ENCODE measurements around the gene RRN3. TPM values are rescaled to one million over a fixed set of nuclear protein-coding genes. Genes with fewer than 3 reads are reported as not detected.
"Not testable (repeated sequence)": the region's sequence is repeated elsewhere in the genome, so short reads cannot be mapped to it uniquely, and the experiment has no call there.

The RRN3 gene
- total RNA-seq, 2 donors from 2014 or later, result 32.9 to 37.2 TPM

DNA sequence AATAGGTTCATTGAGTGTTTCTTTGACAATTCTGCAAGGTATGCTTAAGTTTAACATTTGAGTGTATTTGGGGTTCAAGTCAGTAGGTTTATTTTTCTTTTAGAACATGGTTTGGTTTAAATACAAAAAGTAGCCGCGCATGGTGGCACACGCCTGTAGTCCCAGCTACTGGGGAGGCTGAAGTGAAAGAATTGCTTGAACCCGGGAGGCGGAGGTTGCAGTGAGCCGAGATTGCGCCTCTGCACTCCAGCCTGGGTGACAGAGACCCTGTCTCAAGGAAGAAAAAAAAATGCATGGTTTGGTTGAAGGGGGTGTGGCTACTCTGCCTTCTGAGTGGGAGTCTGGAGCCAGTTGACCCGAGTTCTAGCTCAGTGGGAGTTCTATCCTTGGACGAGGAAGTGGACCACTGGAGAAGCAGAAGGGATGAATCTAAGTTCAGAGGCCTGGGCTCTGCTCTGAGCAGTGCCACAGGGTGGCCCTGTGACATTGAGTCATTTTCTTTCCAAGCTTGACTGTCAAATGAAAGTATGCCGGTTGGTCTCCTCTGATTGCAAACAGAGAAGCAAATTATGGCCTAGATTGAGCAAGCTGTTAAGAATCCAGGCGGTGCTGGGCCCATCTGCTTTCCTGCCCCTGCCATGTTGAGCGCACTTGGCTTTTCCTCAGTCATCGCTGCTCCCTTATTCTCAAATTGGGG lies 70.5 kb downstream of the RRN3 start:
- H3K27me3 Mint-ChIP-seq; H3K27ac Mint-ChIP-seq; ATAC-seq; H3K9me3 ChIP-seq (ENCODE audit: control insufficient read depth, low read length, poor library complexity, severe bottlenecking); H3K4me3 Mint-ChIP-seq; DNase-seq: not testable (repeated sequence)
- H3K36me3 Mint-ChIP-seq (ENCODE audit: low read depth), result peaks cover 12% of the 10 kb centered on the region
- H3K4me1 Mint-ChIP-seq, result peaks cover 20% of the 10 kb centered on the region

DNA sequence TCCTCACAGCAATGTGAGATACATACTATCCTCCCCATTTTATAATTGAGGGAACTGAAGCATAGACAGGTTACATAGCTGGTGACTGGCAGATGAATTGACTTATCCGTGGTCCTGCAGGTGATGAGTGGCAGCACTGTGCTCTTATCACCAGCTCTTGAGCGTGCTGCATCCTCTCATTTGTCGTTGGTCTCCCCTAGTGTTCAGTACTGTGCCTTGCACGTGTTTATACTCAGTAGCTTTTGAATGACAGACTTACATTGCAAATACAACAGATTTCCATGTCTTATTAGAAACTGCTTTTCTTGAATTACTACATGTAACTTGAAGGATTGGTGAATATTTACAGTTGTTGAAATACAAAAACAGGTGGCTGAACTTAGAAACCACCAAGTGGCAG lies 71.9 kb downstream of the RRN3 start:
- H3K36me3 Mint-ChIP-seq (ENCODE audit: low read depth); H3K4me3 Mint-ChIP-seq; H3K27me3 Mint-ChIP-seq; H3K9me3 ChIP-seq (ENCODE audit: control insufficient read depth, low read length, poor library complexity, severe bottlenecking): not testable (repeated sequence)
- DNase-seq (peak; percentile 23 to 62 (median 57)), ATAC-seq (peak; percentile 100)
- H3K4me1 Mint-ChIP-seq, result peaks cover 16% of the 10 kb centered on the region
- peak overlapping the region; percentile 84 for H3K27ac Mint-ChIP-seq

DNA sequence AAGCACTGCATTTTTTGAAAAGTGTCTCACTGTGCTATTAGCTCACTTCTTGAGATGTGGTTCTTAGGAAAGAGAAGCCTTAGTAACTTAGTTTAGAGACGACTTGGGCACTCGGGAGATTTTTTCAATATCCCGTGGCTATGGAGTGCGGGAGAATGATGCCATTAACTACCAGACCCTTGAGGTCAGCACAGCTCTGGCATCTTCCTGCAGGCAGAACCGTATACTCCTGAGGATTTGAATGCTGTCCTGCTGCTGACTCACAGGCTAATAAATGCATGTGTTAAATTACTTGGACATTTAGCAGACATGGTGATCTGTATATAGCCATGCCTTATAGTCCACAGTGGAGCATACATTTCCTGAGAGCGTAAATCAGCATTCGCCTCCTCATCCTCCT lies 72.6 kb downstream of the RRN3 start:
- H3K36me3 Mint-ChIP-seq (ENCODE audit: low read depth); H3K4me3 Mint-ChIP-seq; H3K27me3 Mint-ChIP-seq; ATAC-seq; DNase-seq; H3K9me3 ChIP-seq (ENCODE audit: control insufficient read depth, low read length, poor library complexity, severe bottlenecking): not testable (repeated sequence)
- Mint-ChIP-seq H3K27ac (peak overlapping the region; percentile 84), H3K4me1 (peaks cover 16% of the 10 kb centered on the region)

DNA sequence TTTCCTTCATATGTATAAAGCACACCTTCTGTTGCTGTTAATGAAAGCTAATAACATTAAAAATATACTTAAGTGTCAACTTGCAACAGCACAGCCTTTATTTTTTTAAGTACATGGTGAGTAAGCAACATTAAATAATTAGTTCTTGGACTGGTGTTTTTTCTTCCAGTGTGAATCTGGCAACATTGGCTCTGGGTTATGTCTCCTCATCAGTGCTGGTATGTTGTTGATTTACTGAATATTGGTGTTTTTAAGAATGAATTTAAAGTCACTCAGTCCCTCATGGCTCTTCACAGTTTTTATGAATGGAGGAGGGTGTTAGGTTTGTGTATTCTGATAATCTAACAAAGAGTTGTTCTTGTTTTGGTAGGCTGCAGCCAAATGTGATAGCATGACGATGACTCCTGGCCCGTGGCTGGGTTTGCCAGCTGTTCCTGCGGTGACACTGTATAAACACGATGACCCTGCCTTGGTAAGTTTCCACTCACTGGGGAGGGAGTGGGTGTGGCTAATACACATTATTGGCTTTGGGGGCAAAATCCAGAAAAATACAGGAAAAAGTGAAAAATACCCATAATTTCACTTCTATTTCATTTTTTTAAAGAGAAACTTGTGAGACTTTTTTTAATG lies 77.0 kb downstream of the RRN3 start:
- H3K36me3 Mint-ChIP-seq (ENCODE audit: low read depth); H3K9me3 ChIP-seq (ENCODE audit: control insufficient read depth, low read length, poor library complexity, severe bottlenecking); H3K4me3 Mint-ChIP-seq; ATAC-seq; DNase-seq; H3K27me3 Mint-ChIP-seq: not testable (repeated sequence)
- Mint-ChIP-seq H3K4me1 (peaks cover 20% of the 10 kb centered on the region), H3K27ac (peak overlapping the region; percentile 87)

DNA sequence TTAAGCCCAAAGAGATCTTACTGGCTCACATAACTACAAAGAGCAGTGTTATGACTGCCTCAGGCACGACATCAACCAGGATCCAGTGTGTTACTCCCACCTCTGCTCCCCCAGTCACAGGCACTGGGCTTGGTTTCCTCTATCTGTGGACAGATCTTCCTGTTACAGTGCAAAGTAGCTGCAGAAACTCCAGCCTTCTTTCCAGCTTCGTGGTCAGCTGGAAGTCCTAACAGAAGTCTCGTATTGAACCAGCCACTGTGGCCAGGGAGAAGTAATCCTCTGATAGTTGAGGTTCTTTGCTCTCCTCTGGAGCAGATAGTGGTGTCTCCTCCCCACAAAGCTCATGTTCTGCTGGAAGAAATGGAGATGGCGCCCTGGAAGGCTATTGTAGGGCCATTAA lies 77.7 kb downstream of the RRN3 start:
- H3K27ac Mint-ChIP-seq, result peak overlapping the region; percentile 87
- not testable (repeated sequence) for ATAC-seq

DNA sequence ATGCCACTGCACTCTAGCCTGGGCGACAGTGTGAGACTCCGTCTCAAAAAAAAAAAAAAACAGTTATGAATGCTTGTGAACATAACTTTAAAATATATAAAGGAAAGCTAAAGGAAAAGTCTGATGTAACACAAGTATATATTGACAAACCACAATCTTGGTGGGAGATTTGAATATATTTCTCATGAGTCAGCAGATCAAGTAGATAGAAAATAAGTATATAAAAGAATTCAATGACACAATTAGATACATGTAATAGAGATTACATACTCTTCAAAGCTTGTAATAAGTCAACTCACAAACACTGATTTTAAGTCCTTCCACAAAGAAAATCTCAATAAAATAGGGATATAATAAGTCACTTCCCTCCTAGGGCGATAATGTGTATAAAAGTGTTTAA lies 78.4 kb downstream of the RRN3 start:
- H3K27me3 Mint-ChIP-seq; DNase-seq; H3K36me3 Mint-ChIP-seq (ENCODE audit: low read depth); H3K4me3 Mint-ChIP-seq; H3K9me3 ChIP-seq (ENCODE audit: control insufficient read depth, low read length, poor library complexity, severe bottlenecking); ATAC-seq: not testable (repeated sequence)
- Mint-ChIP-seq H3K27ac (peak overlapping the region; percentile 95), H3K4me1 (peaks cover 16% of the 10 kb centered on the region)

More for the DNA sequence above, 77.7 kb downstream of the RRN3 start:
- not testable (repeated sequence) for H3K4me3 Mint-ChIP-seq; H3K9me3 ChIP-seq (ENCODE audit: control insufficient read depth, low read length, poor library complexity, severe bottlenecking); H3K27me3 Mint-ChIP-seq; H3K36me3 Mint-ChIP-seq (ENCODE audit: low read depth); DNase-seq
- H3K4me1 Mint-ChIP-seq, result peaks cover 15% of the 10 kb centered on the region

DNA sequence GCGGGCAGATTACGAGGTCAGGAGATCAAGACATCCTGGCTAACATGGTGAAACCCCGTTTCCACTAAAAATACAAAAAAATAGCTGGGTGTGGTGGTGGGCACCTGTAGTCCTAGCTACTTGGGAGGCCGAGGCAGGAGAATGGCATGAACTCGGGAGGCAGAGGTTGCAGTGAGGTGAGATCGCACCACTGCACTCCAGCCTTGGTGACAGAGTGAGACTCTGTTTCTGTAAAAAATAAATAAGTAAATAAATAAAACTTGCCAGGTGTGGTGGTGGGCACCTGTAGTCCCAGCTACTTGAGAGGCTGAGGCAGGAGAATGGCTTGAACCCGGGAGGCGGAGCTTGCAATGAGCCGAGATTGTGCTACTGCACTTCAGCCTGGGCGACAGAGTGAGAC lies 81.1 kb downstream of the RRN3 start:
- not testable (repeated sequence) for H3K36me3 Mint-ChIP-seq (ENCODE audit: low read depth); DNase-seq; H3K27me3 Mint-ChIP-seq; H3K9me3 ChIP-seq (ENCODE audit: control insufficient read depth, low read length, poor library complexity, severe bottlenecking); ATAC-seq
- peaks cover 19% of the 10 kb centered on the region for H3K4me1 Mint-ChIP-seq
- peak overlapping the region; percentile 95 for H3K27ac Mint-ChIP-seq
- H3K4me3 Mint-ChIP-seq, result peak overlapping the region; percentile 59

Other genes starting within 250 kb of the RRN3 start
- 100 to 1,000 TPM in 1 of 2 donors, 10 to 100 TPM in 1; 89.9 to 101 TPM for gene NPIPA1, start 156.8 kb downstream of the RRN3 start, total RNA-seq
- gene PDXDC1, start 119.2 kb downstream of the RRN3 start, total RNA-seq, result 10 to 100 TPM; 58.4 to 78.8 TPM
- 10 to 100 TPM; 26.5 to 34.4 TPM for gene NTAN1, start 38.2 kb downstream of the RRN3 start, total RNA-seq

All from T-helper 17 cell (primary cell).